Kidney epithelial cell (primary cell): ENCODE data around the gene BNC2. TPM values are rescaled to one million over a fixed set of nuclear protein-coding genes. Genes with fewer than 3 reads are reported as not detected.

Experiments used
- DNase-seq: peaks from one replicate; pipeline ENCODE4 v3.0.0-alpha.2; 2010; ENCODE audit warnings: low read depth
- H3K27me3 ChIP-seq: 2 replicates; pipeline ENCODE4 v1.6.0; 2011; ENCODE audit warnings: low read length; ENCODE audit not compliant: control insufficient read depth, insufficient read depth
- H3K36me3 ChIP-seq: 2 replicates; pipeline ENCODE4 v1.5.1; 2011; ENCODE audit warnings: low read length; ENCODE audit not compliant: control insufficient read depth, insufficient read depth
- H3K4me3 ChIP-seq: 2 replicates; pipeline ENCODE4 v1.5.1; 2011; ENCODE audit warnings: low read depth, mild to moderate bottlenecking, control low read depth, low read length
- CTCF ChIP-seq: IDR thresholded peaks from 2 replicates; pipeline ENCODE4 v1.5.1; 2011; ENCODE audit warnings: mild to moderate bottlenecking, moderate library complexity, low read length, control low read depth, inconsistent platforms; ENCODE audit not compliant: insufficient read depth, poor library complexity, severe bottlenecking
- total RNA-seq: library from RNA; depleted of rRNA; stranded (reverse); fragments of >200 nt; gene quantifications from 2 replicates; pipeline ENCODE4 v1.2.3, GENCODE V29; 2015

The BNC2 gene
- total RNA-seq, 1 donor from 2014 or later = 1.5 TPM

- Histone ChIP-seq H3K27me3 (no peaks in the 10 kb centered on the region), H3K4me3 (no peak overlapping the region), H3K36me3 (no peaks in the 10 kb centered on the region)
- no peak for TF ChIP-seq CTCF
- peak; percentile 72 for DNase-seq
These were observed 243.8 kb downstream of the BNC2 start for GRCh38 chr9:16626577-16627130.

GRCh38 chr9:16625811-16626210 is 244.7 kb downstream of the BNC2 start:
- no peak for DNase-seq
- no peaks in the 10 kb centered on the region for H3K27me3 ChIP-seq
- H3K36me3 ChIP-seq = no peaks in the 10 kb centered on the region
- TF ChIP-seq CTCF = no peak
- H3K4me3 ChIP-seq = no peak overlapping the region

- DNase-seq = no peak
- H3K27me3 ChIP-seq = no peaks in the 10 kb centered on the region
- no peak for TF ChIP-seq CTCF
- no peak overlapping the region for H3K4me3 ChIP-seq
- no peaks in the 10 kb centered on the region for H3K36me3 ChIP-seq
These were observed 245.3 kb downstream of the BNC2 start for GRCh38 chr9:16625161-16625631.

- H3K27me3 ChIP-seq = no peaks in the 10 kb centered on the region
- no peak for DNase-seq
- H3K4me3 ChIP-seq = no peak overlapping the region
- TF ChIP-seq CTCF = no peak
- no peaks in the 10 kb centered on the region for H3K36me3 ChIP-seq
These were observed 245.7 kb downstream of the BNC2 start for GRCh38 chr9:16624744-16625117.

GRCh38 chr9:16623989-16624743 is 246.3 kb downstream of the BNC2 start:
- H3K4me3 ChIP-seq = no peak overlapping the region
- H3K36me3 ChIP-seq = no peaks in the 10 kb centered on the region
- DNase-seq = no peak
- H3K27me3 ChIP-seq = no peaks in the 10 kb centered on the region
- no peak for TF ChIP-seq CTCF

- H3K4me3 ChIP-seq = no peak overlapping the region
- DNase-seq = no peak
- TF ChIP-seq CTCF = no peak
- H3K36me3 ChIP-seq = no peaks in the 10 kb centered on the region
- H3K27me3 ChIP-seq = no peaks in the 10 kb centered on the region
These were observed 247.9 kb downstream of the BNC2 start for GRCh38 chr9:16622541-16622940.
